NCI-H1092 treated with DMSO at 0.1 percent for 48 hours (cell line): Measurements from ENCODE around the gene CAVIN2.
"Not testable (repeated sequence)": the region's sequence is repeated elsewhere in the genome, so short reads cannot be mapped to it uniquely, and the experiment has no call there.

ENCODE experiments used
- DNase-seq: peaks from one replicate; lab custom pipeline; 2025; lab: John Stamatoyannopoulos, UW

Gene CAVIN2

DNA sequence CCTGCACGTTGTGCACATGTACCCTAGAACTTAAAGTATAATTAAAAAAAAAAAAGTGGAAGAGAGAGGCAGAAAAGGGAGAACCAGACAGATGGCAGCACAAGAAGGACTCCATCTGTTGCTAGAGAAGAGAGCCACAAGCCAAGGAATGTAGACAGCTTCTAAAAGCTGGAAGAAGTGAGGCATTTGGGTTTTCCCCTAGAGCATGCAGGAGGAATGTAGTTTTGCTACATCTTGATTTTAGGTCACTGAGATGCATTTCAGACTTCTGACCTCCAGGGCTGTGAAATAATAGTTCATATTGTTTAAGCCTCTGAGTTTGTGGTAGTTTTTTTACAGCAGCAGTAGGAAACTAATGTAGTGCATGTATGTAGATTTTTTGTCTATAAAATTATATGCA is 46.0 kb downstream of the CAVIN2 start:
- no peak for DNase-seq

DNA sequence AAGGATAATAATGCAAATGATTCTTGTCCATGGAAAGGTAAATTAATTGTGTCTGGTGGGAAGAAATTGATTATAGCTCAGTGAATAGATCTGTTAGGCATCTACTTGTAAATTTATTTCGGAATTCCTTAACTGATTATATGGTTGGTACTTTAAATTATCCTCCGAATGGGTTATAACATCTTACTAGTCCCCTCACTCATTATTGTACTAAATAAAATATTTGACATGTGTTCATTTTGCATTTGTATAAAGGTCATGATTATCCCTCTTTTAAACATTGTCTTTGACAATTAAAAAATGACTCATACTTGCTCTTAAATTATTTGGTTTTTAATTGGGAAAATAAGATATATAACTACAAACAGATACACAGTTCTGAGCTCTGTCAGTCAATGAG is 47.4 kb downstream of the CAVIN2 start:
- DNase-seq, result no peak

DNA sequence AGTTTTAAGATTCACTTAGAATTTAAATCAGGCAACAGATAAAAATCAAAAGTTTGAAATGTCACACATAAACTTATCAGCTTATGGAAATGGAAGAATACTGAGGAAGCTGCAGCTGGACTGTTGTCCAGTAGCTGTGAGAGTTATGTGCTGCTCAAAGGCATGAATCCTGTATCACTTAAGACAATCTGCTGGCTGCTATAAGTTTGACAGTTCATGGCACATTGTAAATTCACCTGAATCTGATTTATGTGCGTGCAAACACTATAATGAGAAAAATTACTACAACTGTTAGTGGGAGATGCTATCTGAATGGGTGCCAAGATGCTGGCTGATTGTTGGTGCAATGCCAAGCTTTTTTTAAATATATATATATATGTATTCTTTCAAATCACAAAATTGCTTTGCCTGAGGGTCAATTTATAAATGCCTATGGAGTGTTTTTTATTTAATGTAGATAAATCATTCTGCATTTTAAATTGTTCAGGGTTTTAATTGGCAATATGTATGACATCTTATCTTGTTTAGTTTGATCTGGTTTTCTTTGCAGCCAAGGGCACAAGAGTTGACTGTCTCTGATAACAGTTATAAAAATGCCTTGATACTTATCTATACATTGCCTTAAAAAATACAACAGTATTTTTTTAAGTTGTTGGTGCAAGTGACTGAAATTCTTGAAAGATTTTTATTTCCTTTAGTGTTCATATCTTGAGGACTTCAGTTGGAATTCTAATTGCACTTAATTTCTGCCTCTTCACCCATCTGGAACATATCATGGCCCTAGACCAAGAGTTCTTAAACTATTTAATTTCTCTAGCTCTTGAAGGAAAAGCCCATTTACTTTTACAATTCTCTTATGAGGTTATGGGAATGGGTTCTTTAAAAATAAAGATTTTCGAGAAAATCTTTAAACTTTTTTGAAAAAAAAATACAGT is 48.7 kb downstream of the CAVIN2 start:
- no peak for DNase-seq

DNA sequence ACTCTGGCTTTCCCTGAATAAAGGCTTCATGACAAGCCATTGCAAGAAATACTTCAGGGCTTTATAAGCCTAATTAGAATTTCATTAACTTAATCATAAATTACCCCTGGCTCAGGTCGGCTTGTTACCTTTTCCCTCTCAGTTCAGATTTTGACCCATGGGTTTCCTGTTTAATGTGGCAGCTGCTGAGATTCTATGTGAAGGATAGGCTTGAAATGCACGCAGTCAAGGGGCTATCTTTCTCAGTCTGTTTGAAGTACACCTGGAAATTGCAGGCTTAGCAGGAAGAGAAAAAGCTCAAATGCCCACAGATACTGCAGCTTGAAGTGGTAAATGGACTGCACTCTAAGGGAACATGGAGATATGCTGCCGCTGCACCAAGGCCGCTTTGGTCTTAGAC is 49.4 kb downstream of the CAVIN2 start:
- DNase-seq, result no peak

DNA sequence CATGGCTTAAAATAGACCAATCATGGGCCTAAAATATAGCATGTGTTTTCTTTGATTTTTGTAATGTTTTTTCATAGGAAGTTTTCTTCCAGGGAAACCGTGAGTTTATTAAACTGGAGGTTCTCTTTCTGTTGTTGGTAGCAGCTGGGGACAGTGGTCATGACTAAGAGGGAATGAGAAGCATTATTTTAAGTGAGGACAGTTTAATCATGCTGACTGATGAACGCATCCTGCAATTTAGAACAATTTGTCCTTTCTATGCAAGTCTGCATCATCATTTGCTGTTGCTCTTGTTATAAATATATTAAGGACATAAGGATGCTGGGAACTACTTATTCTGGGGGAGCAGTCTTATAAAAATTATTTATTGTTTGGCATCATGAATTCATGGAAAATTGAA is 51.2 kb downstream of the CAVIN2 start:
- DNase-seq, result no peak

DNA sequence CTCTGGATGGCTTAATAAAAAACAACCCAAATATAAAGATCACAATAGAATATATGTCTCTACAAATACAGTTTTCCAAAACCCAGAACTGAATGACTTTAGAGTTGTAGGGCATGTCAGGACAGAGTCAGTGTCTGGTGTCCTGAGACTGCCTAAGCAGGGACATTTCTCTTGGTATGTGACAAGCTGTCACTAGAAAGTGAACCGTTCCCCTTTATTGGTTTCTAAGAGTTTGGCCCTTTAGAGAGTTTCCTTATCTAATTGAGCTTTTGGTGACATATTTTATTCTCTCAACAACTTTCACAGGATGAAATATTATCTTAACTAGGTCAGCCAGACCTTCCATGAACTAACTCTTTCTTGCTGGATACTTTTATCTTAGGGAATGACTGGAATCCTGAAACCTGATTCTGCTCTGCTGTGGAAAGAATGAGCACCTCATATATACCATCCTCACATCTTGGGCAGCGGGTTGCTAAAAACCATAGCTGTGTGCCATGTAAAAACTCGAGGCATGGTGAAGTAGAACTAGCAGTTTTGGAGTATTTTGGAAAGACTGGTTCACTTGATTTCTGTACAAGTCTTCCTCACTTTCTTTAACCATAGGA is 54.8 kb downstream of the CAVIN2 start:
- DNase-seq, result no peak

DNA sequence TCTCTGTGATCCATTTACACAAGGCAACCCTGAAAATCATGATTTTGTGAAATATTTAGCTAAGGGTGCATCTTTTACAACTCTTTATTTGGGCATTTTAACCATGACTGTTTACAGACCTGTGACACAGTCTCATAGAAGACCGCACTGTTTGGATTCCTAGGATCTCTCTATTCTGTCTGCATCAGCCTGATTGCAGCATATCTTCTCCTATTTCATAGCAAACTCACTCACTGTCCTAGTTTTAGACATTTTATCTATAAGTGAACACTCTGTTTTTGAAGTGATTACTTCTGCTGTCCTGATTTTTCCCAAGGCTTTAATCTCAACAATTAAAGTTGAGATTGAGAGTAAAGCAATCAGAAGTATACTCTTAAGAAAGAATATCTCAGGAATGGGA is 56.2 kb downstream of the CAVIN2 start:
- DNase-seq, result no peak

DNA sequence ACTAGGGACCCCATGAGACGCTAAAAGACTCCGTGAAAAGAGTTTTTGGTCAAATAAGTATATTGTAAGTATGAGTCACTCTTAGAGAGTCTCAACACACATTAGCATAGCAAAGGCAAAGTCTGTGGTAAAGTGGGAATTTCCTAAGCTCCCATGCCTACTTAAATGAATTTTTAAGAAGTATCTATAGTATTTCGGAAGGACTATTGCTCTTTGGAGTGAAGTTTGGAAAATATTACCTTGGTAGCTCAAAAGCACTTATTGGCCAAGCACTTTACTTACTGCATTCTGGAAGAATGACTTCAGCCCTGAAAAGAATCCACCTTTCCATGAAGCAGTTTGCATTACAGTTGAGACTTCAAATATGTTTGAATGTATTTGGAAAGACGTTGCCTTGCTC is 57.1 kb downstream of the CAVIN2 start:
- no peak for DNase-seq

DNA sequence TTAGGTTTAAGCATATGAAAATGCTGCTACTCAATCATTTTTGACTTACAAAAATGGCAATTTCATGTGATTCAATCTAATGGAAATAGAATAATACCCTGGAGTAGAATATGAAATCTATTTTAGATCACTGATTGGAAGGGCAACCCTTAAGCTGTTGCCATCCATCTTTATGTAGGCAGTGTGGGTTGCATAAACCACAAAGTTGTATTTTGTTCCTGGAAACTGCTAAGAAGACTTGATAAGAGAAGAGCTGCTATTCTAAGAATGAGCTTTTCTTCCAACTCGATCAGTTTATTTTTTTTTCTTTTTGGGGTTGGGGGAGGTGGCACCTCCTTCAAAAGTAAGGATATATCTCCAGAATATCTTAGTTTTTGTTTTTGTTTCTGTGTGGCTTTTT is 60.2 kb downstream of the CAVIN2 start:
- no peak for DNase-seq

DNA sequence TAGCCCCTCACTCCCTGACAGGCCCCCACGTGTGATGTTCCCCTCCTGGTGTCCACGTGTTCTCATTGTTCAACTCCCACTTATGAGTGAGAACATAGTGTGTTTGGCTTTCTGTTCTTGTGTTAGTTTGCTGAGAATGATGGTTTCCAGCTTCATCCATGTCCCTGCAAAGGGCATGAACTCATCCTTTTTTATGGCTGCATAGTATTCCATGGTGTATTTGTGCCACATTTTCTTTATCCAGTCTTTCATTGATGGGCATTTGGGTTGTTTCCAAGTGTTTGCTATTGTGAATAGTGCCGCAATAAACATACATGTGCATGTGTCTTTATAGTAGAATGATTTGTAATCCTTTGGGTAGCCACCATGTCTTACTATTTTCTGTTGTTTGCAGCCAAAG is 61.2 kb downstream of the CAVIN2 start:
- DNase-seq, result not testable (repeated sequence)
